HEK293 (cell line): Measurements from ENCODE around the gene KDM6A.

Experiments used
- CTCF ChIA-PET: fragments of 350-600 bp; formaldehyde crosslinking; extraction: SDS; loops from one replicate; lab custom pipeline; 2021; ENCODE audit warnings: antibody characterized with exemption; lab: Yijun Ruan, JAX
- POLR2A ChIA-PET: fragments of 300-600 bp; formaldehyde crosslinking; extraction: SDS; loops from one replicate; lab custom pipeline; 2020; ENCODE audit warnings: antibody characterized with exemption, inconsistent platforms; lab: Yijun Ruan, JAX
- H3K27ac ChIP-seq: fragments of 200-500 bp; sonication (Bioruptor generic); 2 replicates; pipeline ENCODE4 v1.5.1; 2014; ENCODE audit warnings: low read depth, low read length, control low read depth, inconsistent platforms; ENCODE audit errors: extremely low read depth
- H3K36me3 ChIP-seq, 2 experiments: fragments of 200-500 bp in 1 of 2; sonication (Bioruptor generic) in 1 of 2; 1 replicate in 1 of 2; 2 replicates in 1 of 2; pipeline ENCODE4 v1.5.1; 2014 to 2017; ENCODE audit warnings: inconsistent platforms in 2 of 2, low read length in 2 of 2; ENCODE audit not compliant: control insufficient read depth in 2 of 2, insufficient read depth in 1 of 2
- H3K4me1 ChIP-seq: fragments of 200-500 bp; sonication (Bioruptor generic); 2 replicates; pipeline ENCODE4 v1.5.1; 2014; ENCODE audit warnings: mild to moderate bottlenecking, low read length, inconsistent platforms; ENCODE audit not compliant: control insufficient read depth, insufficient read depth
- H3K4me3 ChIP-seq: 2 replicates; pipeline ENCODE4 v1.5.1; 2011; ENCODE audit warnings: low read depth, mild to moderate bottlenecking, control low read depth, low read length, moderate library complexity
- H3K9me3 ChIP-seq: fragments of 200-500 bp; sonication (Bioruptor generic); 2 replicates; pipeline ENCODE4 v1.5.1; 2014; ENCODE audit warnings: low read depth, low read length, inconsistent platforms; ENCODE audit not compliant: control insufficient read depth, insufficient read depth
- AEBP2 ChIP-seq: fragments of 450-650 bp; formaldehyde crosslinking; IDR thresholded peaks from 2 replicates; pipeline ENCODE4 v1.5.1; 2016; ENCODE audit warnings: missing biosample characterization, missing genetic modification characterization, borderline replicate concordance
- KLF1 ChIP-seq: fragments of 450-650 bp; formaldehyde crosslinking; IDR thresholded peaks from 2 replicates; pipeline ENCODE4 v1.5.1; 2016; ENCODE audit warnings: missing biosample characterization, missing genetic modification characterization
- KLF8 ChIP-seq: fragments of 450-650 bp; formaldehyde crosslinking; IDR thresholded peaks from 2 replicates; pipeline ENCODE4 v1.5.1; 2016; ENCODE audit warnings: missing biosample characterization, missing genetic modification characterization
- KLF9 ChIP-seq: fragments of 450-650 bp; formaldehyde crosslinking; IDR thresholded peaks from 2 replicates; pipeline ENCODE4 v1.5.1; 2016; ENCODE audit warnings: missing biosample characterization, missing genetic modification characterization, low read depth
- MEIS1 ChIP-seq: sonication (generic); formaldehyde crosslinking; IDR thresholded peaks from 2 replicates; pipeline ENCODE4 v1.8.1; 2022; ENCODE audit warnings: missing genetic modification reagents, mild to moderate bottlenecking, borderline replicate concordance
- PATZ1 ChIP-seq: fragments of 450-650 bp; formaldehyde crosslinking; IDR thresholded peaks from 2 replicates; pipeline ENCODE4 v1.5.1; 2016; ENCODE audit warnings: missing biosample characterization, missing genetic modification characterization
- SALL2 ChIP-seq: fragments of 450-650 bp; formaldehyde crosslinking; IDR thresholded peaks from 2 replicates; pipeline ENCODE4 v1.5.0; 2017; ENCODE audit warnings: missing biosample characterization, mild to moderate bottlenecking, missing genetic modification characterization, borderline replicate concordance
- YY2 ChIP-seq: fragments of 450-650 bp; formaldehyde crosslinking; IDR thresholded peaks from 2 replicates; pipeline ENCODE4 v1.5.1; 2016; ENCODE audit warnings: missing biosample characterization, missing genetic modification characterization
- ZNF10 ChIP-seq: fragments of 450-650 bp; formaldehyde crosslinking; IDR thresholded peaks from 2 replicates; pipeline ENCODE4 v1.5.1; 2017; ENCODE audit warnings: missing biosample characterization, missing genetic modification characterization
- ZNF146 ChIP-seq: fragments of 450-650 bp; formaldehyde crosslinking; IDR thresholded peaks from 2 replicates; pipeline ENCODE4 v1.5.1; 2016; ENCODE audit warnings: missing biosample characterization, missing genetic modification characterization
- ZNF24 ChIP-seq: fragments of 450-650 bp; formaldehyde crosslinking; IDR thresholded peaks from 2 replicates; pipeline ENCODE4 v1.5.1; 2016; ENCODE audit warnings: missing biosample characterization, missing genetic modification characterization
- ZNF266 ChIP-seq: fragments of 450-650 bp; formaldehyde crosslinking; IDR thresholded peaks from 2 replicates; pipeline ENCODE4 v1.5.1; 2016; ENCODE audit warnings: missing biosample characterization, missing genetic modification characterization, low read depth
- ZNF324 ChIP-seq: fragments of 450-650 bp; formaldehyde crosslinking; IDR thresholded peaks from 2 replicates; pipeline ENCODE4 v1.5.1; 2016; ENCODE audit warnings: missing biosample characterization, missing genetic modification characterization
- ZNF394 ChIP-seq: fragments of 450-650 bp; formaldehyde crosslinking; IDR thresholded peaks from 2 replicates; pipeline ENCODE4 v1.5.1; 2016; ENCODE audit warnings: missing biosample characterization, missing genetic modification characterization, mild to moderate bottlenecking, moderate library complexity, borderline replicate concordance
- ZNF433 ChIP-seq: fragments of 450-650 bp; formaldehyde crosslinking; IDR thresholded peaks from 2 replicates; pipeline ENCODE4 v1.5.1; 2016; ENCODE audit warnings: missing biosample characterization, missing genetic modification characterization, low read depth
- ZNF518A ChIP-seq: fragments of 450-650 bp; formaldehyde crosslinking; conservative IDR thresholded peaks from 2 replicates; pipeline ENCODE4 v1.5.1; 2016; ENCODE audit warnings: low read depth, missing biosample characterization, missing genetic modification characterization
- ZNF660 ChIP-seq: fragments of 450-650 bp; IDR thresholded peaks from 2 replicates; pipeline ENCODE4 v1.5.1; 2018; ENCODE audit warnings: missing biosample characterization, mild to moderate bottlenecking, missing genetic modification characterization
- ZNF707 ChIP-seq: fragments of 450-650 bp; formaldehyde crosslinking; IDR thresholded peaks from 2 replicates; pipeline ENCODE4 v1.5.1; 2016; ENCODE audit warnings: missing biosample characterization, missing genetic modification characterization
- TF ChIP-seq, protein P1 (sequence below): fragments of 450-650 bp; formaldehyde crosslinking; IDR thresholded peaks from 2 replicates; pipeline ENCODE4 v1.5.1; 2016; ENCODE audit warnings: missing biosample characterization, missing genetic modification characterization, borderline replicate concordance

The KDM6A gene

GRCh38 chrX:44904542-44905115 lies 31.6 kb downstream of the KDM6A start:
- peaks cover 27% of the 10 kb centered on the region for H3K4me1 ChIP-seq
- ChIA-PET POLR2A (interaction anchor here (1.6 kb wide), 1 partner anchor 32 kb away, joined by 6 read pairs; the partner anchor contains the start of gene KDM6A), CTCF (interaction anchor here (0.6 to 3.2 kb wide), 3 partner anchors 10 to 588 kb away, joined by 3 to 10 read pairs (median 3); no protein-coding TSS in a partner anchor)
- H3K36me3 ChIP-seq = no peaks in the 10 kb centered on the region
- no peak overlapping the region for H3K27ac ChIP-seq
- TF ChIP-seq ZNF266 (no peak), YY2 (tag by site-specific recombination) (no peak), ZNF24 (tag by site-specific recombination) (no peak), ZNF518A (tag by site-specific recombination) (no peak), KLF8 (tag by site-specific recombination) (no peak), ZNF10 (tag by site-specific recombination) (no peak), ZNF324 (tag by site-specific recombination) (no peak), KLF9 (tag by site-specific recombination) (no peak), ZNF660 (tag by site-specific recombination) (no peak), ZNF394 (tag by site-specific recombination) (no peak), SALL2 (no peak), PATZ1 (tag by site-specific recombination) (no peak), ZNF433 (tag by site-specific recombination) (no peak), KLF1 (tag by site-specific recombination) (no peak), MEIS1 (no peak), ZNF146 (no peak), AEBP2 (tag by site-specific recombination) (no peak), ZNF707 (tag by site-specific recombination) (no peak)
- TF ChIP-seq, protein P1, sequence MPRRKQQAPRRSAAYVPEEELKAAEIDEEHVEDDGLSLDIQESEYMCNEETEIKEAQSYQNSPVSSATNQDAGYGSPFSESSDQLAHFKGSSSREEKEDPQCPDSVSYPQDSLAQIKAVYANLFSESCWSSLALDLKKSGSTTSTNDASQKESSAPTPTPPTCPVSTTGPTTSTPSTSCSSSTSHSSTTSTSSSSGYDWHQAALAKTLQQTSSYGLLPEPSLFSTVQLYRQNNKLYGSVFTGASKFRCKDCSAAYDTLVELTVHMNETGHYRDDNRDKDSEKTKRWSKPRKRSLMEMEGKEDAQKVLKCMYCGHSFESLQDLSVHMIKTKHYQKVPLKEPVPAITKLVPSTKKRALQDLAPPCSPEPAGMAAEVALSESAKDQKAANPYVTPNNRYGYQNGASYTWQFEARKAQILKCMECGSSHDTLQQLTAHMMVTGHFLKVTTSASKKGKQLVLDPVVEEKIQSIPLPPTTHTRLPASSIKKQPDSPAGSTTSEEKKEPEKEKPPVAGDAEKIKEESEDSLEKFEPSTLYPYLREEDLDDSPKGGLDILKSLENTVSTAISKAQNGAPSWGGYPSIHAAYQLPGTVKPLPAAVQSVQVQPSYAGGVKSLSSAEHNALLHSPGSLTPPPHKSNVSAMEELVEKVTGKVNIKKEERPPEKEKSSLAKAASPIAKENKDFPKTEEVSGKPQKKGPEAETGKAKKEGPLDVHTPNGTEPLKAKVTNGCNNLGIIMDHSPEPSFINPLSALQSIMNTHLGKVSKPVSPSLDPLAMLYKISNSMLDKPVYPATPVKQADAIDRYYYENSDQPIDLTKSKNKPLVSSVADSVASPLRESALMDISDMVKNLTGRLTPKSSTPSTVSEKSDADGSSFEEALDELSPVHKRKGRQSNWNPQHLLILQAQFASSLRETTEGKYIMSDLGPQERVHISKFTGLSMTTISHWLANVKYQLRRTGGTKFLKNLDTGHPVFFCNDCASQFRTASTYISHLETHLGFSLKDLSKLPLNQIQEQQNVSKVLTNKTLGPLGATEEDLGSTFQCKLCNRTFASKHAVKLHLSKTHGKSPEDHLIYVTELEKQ (tag by site-specific recombination) = no peak
- no peak overlapping the region for H3K4me3 ChIP-seq
- no peaks in the 10 kb centered on the region for H3K9me3 ChIP-seq
